Transverse colon (tissue), 4 donors: ENCODE measurements around the gene DGCR6. TPM values are rescaled to one million over a fixed set of nuclear protein-coding genes. Genes with fewer than 3 reads are reported as not detected.
"Not testable (repeated sequence)": the region's sequence is repeated elsewhere in the genome, so short reads cannot be mapped to it uniquely, and the experiment has no call there.

Experiments used
- DNase-seq: peaks from one replicate; pipeline ENCODE4 v3.0.0-alpha.2; 2019
- H3K27ac ChIP-seq, 4 donors: fragments of 200-600 bp; sonication (generic); 2 replicates each; pipeline ENCODE4 v1.5.1; 2016 to 2018; ENCODE audit warnings: inconsistent platforms in 4 of 4
- H3K27me3 ChIP-seq: fragments of 200-600 bp; sonication (generic); 2 replicates; pipeline ENCODE4 v1.5.1; 2017; ENCODE audit warnings: inconsistent platforms
- H3K36me3 ChIP-seq, 4 donors: fragments of 200-600 bp; sonication (generic); 2 replicates each; pipeline ENCODE4 v1.5.1; 2017 to 2019; ENCODE audit warnings: inconsistent platforms in 4 of 4
- H3K4me1 ChIP-seq, 4 donors: fragments of 200-600 bp; sonication (generic); 2 replicates each; pipeline ENCODE4 v1.5.1; 2017 to 2020; ENCODE audit warnings: inconsistent platforms in 4 of 4
- H3K4me3 ChIP-seq, 4 donors: fragments of 200-600 bp; sonication (generic); 1 replicate in 1 of 4; 2 replicates in 3 of 4; pipeline versions ENCODE4 v1.5.1 to v1.6.1; 2017 to 2019; ENCODE audit warnings: inconsistent platforms in 4 of 4
- H3K9me3 ChIP-seq, 2 donors: fragments of 200-600 bp; sonication (generic); 2 replicates each; pipeline ENCODE4 v1.5.1; 2017 to 2019; ENCODE audit warnings: inconsistent platforms in 2 of 2
- CTCF ChIP-seq, 5 experiments: fragments of 200-600 bp in 3 of 5; fragments of 450-650 bp in 2 of 5; sonication (generic) in 3 of 5; IDR thresholded peaks; 1 replicate in 2 of 5; 2 replicates in 3 of 5; pipeline ENCODE4 v1.5.1; 2016 to 2017; ENCODE audit warnings: antibody characterized with exemption in 5 of 5, inconsistent platforms in 3 of 5, mild to moderate bottlenecking in 2 of 5, moderate library complexity in 1 of 5
- EP300 ChIP-seq: sonication (generic); formaldehyde crosslinking; IDR thresholded peaks from one replicate; pipeline ENCODE4 v1.6.1; 2017; ENCODE audit warnings: antibody characterized with exemption, low read depth
- POLR2A ChIP-seq: fragments of 450-650 bp; IDR thresholded peaks from one replicate; pipeline ENCODE4 v1.6.1; 2016; ENCODE audit warnings: antibody characterized with exemption, mild to moderate bottlenecking, moderate library complexity
- POLR2AphosphoS5 ChIP-seq, 3 donors: sonication (generic); formaldehyde crosslinking; IDR thresholded peaks; one replicate each; pipeline ENCODE4 v1.6.1; 2016; ENCODE audit warnings: antibody characterized with exemption in 3 of 3
- WGBS, 2 donors: methylation state at CpG; one replicate each; pipeline ENCODE4 v1.1.5; 2018; ENCODE audit warnings: low coverage in 1 of 2; 5-methylcytosine and 5-hydroxymethylcytosine counted together
- in situ Hi-C, 4 donors: fragments of 200-750 bp; cut with MboI; loops; one replicate each; pipeline versions ENCODE4 v1.15.0 to v1.15.1; 2017; ENCODE audit warnings: low sequenced_read_pairs in 3 of 4, low pct_ligation_motif_present in 1 of 4, low pct_unique_long_range_greater_than_20kb in 1 of 4
- intact Hi-C: fragments of 100-400 bp; cut with DNase I; formaldehyde crosslinking; loops from one replicate; pipeline ENCODE4 v1.15.1; 2023; ENCODE audit warnings: low total_unique reads
- total RNA-seq, 4 donors: library from RNA; depleted of rRNA; stranded (reverse); fragments of >200 nt; gene quantifications; one replicate each; pipeline ENCODE4 v1.1.0, GENCODE V29; 2016

Gene DGCR6
- total RNA-seq, 4 donors from 2014 or later = 0.79 to 3.4 (median 1.5) TPM; not detected in 1

- peak; percentile 75 to 91 (median 79) for TF ChIP-seq CTCF (IDR thresholded peaks at IDR 0.05)
- peaks cover 27% of the 10 kb centered on the region for H3K27me3 ChIP-seq
- in situ Hi-C loops, intact Hi-C loops, H3K4me3 ChIP-seq, H3K36me3 ChIP-seq, H3K4me1 ChIP-seq, H3K27ac ChIP-seq, H3K9me3 ChIP-seq: not testable (repeated sequence)
- DNase-seq = peak; percentile 57
- WGBS, 2 donors = 21% methylated on average over 12 of the region's 14 CpGs; no CpG with 5 or more reads in 1 of the 2 donors
Measured at GRCh38 chr22:18954303-18954989, 48.3 kb downstream of the DGCR6 start.

GRCh38 chr22:18954990-18955571 lies 49.0 kb downstream of the DGCR6 start:
- DNase-seq = no peak
- in situ Hi-C loops = no loop called here
- H3K9me3 ChIP-seq = no peaks in the 10 kb centered on the region

GRCh38 chr22:18955696-18956095 lies 49.6 kb downstream of the DGCR6 start:
- in situ Hi-C loops = no loop called here

More at GRCh38 chr22:18954990-18955571, 49.0 kb downstream of the DGCR6 start:
- Histone ChIP-seq H3K27me3 (peaks cover 22% of the 10 kb centered on the region), H3K27ac (no peak overlapping the region), H3K36me3 (no peaks in the 10 kb centered on the region), H3K4me1 (no peaks in the 10 kb centered on the region), H3K4me3 (no peak overlapping the region)
- TF ChIP-seq EP300 (no peak), POLR2AphosphoS5 (IDR thresholded peaks at IDR 0.05) (no peak), POLR2A (no peak), CTCF (IDR thresholded peaks at IDR 0.05) (no peak)
- intact Hi-C loops = no loop called here
- WGBS, 2 donors = 75 to 77% methylated on average over 3 to 15 of the region's 15 CpGs

GRCh38 chr22:18956121-18956895 lies 50.2 kb downstream of the DGCR6 start:
- H3K27ac ChIP-seq, H3K4me1 ChIP-seq, H3K4me3 ChIP-seq, intact Hi-C loops, H3K9me3 ChIP-seq, H3K36me3 ChIP-seq, DNase-seq, in situ Hi-C loops: not testable (repeated sequence)
- H3K27me3 ChIP-seq = peaks cover 11% of the 10 kb centered on the region
- WGBS, 2 donors = 61% methylated on average over 15 of the region's 15 CpGs; no CpG with 5 or more reads in 1 of the 2 donors

More at GRCh38 chr22:18955696-18956095, 49.6 kb downstream of the DGCR6 start:
- Histone ChIP-seq H3K36me3 (no peaks in the 10 kb centered on the region), H3K27me3 (peaks cover 15% of the 10 kb centered on the region), H3K27ac (no peak overlapping the region), H3K9me3 (no peaks in the 10 kb centered on the region), H3K4me3 (no peak overlapping the region), H3K4me1 (no peaks in the 10 kb centered on the region)
- no peak for DNase-seq
- 77% methylated on average over 10 of the region's 10 CpGs; no CpG with 5 or more reads in 1 of the 2 donors for WGBS, 2 donors
- intact Hi-C loops = no loop called here
- no peak for TF ChIP-seq POLR2AphosphoS5 (IDR thresholded peaks at IDR 0.05)
- TF ChIP-seq POLR2A = no peak
- no peak for TF ChIP-seq CTCF (IDR thresholded peaks at IDR 0.05)
- TF ChIP-seq EP300 = no peak

GRCh38 chr22:18956956-18957355 lies 50.8 kb downstream of the DGCR6 start:
- H3K36me3 ChIP-seq, H3K4me3 ChIP-seq, H3K27ac ChIP-seq, H3K4me1 ChIP-seq, DNase-seq, in situ Hi-C loops, intact Hi-C loops, H3K9me3 ChIP-seq: not testable (repeated sequence)
- 70% methylated on average over 15 of the region's 15 CpGs; no CpG with 5 or more reads in 1 of the 2 donors for WGBS, 2 donors
- H3K27me3 ChIP-seq = peaks cover 10% of the 10 kb centered on the region

GRCh38 chr22:18957621-18958320 lies 51.7 kb downstream of the DGCR6 start:
- H3K27ac ChIP-seq, DNase-seq, H3K9me3 ChIP-seq, intact Hi-C loops, H3K4me3 ChIP-seq, in situ Hi-C loops, H3K36me3 ChIP-seq, H3K4me1 ChIP-seq: not testable (repeated sequence)
- 66% methylated on average over 9 of the region's 18 CpGs; no CpG with 5 or more reads in 1 of the 2 donors for WGBS, 2 donors
- peaks cover 10% of the 10 kb centered on the region for H3K27me3 ChIP-seq

GRCh38 chr22:18958321-18958705 lies 52.2 kb downstream of the DGCR6 start:
- H3K9me3 ChIP-seq, H3K4me3 ChIP-seq, in situ Hi-C loops, DNase-seq, H3K36me3 ChIP-seq, H3K27ac ChIP-seq, H3K4me1 ChIP-seq, intact Hi-C loops: not testable (repeated sequence)
- peaks cover 10% of the 10 kb centered on the region for H3K27me3 ChIP-seq
- 77% methylated on average over 7 of the region's 18 CpGs; no CpG with 5 or more reads in 1 of the 2 donors for WGBS, 2 donors
